Fibroblast of skin of abdomen (primary cell): ENCODE measurements around the gene PTBP3.
"Not testable (repeated sequence)": the region's sequence is repeated elsewhere in the genome, so short reads cannot be mapped to it uniquely, and the experiment has no call there.

Experiments used
- DNase-seq: peaks from one replicate; pipeline ENCODE4 v3.0.0-alpha.2; 2013

The PTBP3 gene

GRCh38 chr9:112316258-112316943, 17.0 kb downstream of the PTBP3 start:
- DNase-seq: no peak

GRCh38 chr9:112315331-112316257, 17.8 kb downstream of the PTBP3 start:
- DNase-seq: no peak

- no peak for DNase-seq
These were observed 21.3 kb downstream of the PTBP3 start for GRCh38 chr9:112312139-112312538.

DNA sequence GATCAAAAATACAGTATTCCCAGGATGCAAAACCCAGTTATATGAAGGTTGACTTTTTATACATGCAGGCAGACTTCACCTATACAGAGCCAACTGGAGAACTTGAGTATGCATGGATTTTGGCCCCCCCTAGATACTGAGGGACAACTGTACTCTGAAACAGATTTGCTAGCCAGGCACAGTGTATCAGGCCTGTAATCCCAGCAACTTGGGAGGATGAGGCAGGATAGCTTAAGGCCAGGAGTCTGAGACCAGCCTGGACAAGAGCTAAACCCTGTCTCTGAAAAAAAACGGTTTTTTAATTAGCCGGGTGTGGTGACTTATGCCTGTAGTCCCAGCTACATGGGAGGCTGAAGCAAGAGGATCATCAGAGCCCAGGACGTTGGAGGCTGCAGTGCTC, 21.9 kb downstream of the PTBP3 start:
- no peak for DNase-seq

DNA sequence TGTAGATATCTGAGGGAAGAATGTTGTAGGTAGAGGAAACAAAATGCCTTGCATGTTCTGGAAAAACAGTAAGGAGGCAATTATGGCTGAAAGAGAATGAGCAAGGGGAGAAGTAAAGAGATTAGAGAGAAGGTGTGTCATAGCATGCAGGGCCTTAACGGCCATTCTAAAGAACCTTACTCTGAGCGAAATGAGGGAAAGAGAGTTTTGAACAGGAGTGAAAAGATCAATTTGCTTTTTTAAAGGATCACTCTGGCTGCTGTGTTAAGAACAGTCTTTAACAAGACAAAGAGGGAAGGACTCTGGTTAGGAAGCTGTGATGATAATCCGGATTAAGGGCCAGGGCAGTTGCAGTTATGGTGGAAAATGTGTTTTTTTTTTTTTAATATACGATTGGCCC, 22.6 kb downstream of the PTBP3 start:
- DNase-seq: no peak

GRCh38 chr9:112308588-112308987, 24.8 kb downstream of the PTBP3 start:
- no peak for DNase-seq

DNA sequence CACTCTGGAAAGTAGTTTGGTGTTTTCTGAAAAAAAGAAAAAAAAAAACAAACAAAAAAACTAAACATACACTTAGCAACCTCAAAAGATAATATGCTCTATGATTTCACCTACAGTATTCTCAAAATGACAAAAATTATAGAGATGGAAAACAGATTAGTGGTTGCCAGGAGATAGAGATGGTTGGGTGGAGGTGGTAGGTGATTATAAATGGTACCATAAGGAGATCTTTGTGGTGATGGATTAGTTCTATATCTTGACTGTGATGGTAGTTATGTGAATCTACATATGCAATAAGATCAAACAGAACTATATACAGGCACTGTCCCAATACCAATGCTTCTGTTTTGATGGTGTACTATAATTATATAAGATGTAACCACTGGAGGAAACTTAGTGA, 32.0 kb downstream of the PTBP3 start:
- DNase-seq: no peak

DNA sequence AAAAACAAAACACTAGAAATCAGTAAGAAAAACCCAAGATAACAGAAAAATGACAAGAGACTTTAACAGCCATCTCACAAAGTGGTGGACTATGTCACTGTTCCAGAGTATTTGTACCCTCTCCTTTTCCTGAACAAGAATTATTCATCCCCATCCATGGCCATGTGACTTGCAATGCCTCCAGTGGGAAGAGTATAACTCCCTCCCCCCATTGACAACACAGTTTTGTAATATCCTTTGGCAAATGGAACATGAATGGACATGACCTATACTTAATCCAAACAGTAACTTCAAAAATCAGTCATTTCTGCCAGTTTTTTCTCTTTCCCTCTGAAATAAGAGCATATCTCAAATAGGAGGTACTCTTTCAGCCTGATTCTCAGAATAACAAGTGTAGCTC, 33.9 kb downstream of the PTBP3 start:
- DNase-seq: peak; percentile 26

- no peak for DNase-seq
These were observed 36.5 kb downstream of the PTBP3 start for GRCh38 chr9:112296929-112297328.

DNA sequence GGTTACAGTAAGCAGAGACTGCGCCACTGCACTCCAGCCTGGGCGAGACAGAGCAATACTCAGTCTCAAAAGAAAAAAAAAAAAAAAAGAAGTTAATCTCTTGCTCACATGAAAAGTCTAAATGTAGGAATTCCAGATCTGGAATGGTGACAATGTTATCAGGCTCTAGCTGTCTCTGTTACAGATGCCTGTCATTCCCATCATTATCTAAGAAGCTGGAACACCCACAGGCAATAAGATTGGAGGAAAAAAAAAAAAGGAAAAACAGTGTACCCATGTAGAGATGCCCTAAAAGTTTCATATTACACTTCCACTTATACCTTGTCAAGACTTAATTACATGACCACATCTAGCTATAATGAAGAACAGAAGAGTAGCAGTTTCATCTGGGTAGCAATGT, 38.2 kb downstream of the PTBP3 start:
- DNase-seq: no peak

- no peak for DNase-seq
These were observed 45.4 kb downstream of the PTBP3 start for GRCh38 chr9:112288029-112288428.

- no peak for DNase-seq
These were observed 46.5 kb downstream of the PTBP3 start for GRCh38 chr9:112286926-112287325.

DNA sequence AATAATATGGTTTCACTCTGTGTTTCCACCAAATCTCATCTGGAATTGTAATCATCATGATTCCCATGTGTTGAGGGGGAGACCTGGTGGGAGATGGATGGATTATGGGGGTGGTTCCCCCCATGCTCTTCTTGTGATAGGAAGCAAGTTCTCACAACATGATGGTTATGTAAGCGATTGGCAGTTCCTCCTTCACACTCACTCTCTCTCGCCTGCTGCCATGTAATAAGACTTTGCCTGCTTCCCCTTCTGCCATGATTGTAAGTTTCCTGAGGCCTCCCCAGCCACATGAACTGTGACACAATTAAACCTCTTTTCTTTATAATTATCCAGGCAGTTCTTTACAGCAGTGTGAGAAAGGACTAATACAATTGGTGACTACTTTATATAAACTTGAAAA, 48.4 kb downstream of the PTBP3 start:
- no peak for DNase-seq

DNA sequence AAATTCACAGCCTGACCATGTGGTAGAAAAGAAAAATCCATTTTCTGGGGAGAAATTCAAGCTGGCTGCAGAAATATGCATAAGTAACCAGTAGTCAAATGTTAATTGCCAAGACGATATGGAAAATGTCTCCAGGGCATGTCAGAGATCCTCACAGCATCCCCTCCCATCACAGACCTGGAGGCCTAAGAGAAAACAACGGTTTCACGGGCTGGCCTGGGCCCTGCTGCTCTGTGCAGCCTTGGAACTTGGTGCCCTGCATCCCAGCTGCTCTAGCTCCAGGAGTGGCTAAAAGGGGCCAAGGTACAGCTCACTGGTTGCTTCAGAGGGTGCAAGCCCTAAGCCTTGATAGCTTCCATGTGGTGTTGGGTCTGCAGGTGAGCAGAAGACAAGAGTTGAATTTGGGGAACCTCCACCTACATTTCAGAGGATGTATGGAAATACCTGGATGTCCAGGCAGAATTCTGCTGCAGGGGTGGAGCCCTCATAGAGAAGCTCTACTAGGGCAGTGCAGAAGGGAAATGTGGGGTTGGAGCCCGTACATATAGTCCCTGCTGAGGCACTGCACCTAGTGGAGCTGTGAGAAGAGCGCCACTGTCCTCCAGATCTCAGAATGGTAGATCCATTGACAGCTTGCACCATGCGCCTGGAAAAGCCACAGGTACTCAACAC, 49.7 kb downstream of the PTBP3 start:
- DNase-seq: no peak

DNA sequence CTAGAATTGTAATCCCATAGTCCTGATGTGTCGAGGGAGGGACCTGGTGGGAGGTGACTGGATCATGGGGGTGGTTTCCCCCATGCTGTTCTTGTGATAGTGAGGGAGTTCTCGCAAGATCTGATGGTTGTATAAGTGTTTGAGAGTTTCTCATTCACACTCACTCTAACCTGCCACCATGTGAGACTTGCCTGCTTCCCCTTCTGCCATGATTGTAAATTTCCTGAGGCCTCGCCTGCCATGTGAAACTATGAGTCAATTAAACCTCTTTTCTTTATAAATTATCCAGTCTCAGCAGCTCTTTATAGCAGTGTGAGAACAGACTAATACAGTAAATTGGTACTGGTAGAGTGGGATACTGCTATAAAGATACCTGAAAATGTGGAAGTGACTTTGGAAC, 50.6 kb downstream of the PTBP3 start:
- DNase-seq: not testable (repeated sequence)

GRCh38 chr9:112280904-112281303, 52.5 kb downstream of the PTBP3 start:
- no peak for DNase-seq

DNA sequence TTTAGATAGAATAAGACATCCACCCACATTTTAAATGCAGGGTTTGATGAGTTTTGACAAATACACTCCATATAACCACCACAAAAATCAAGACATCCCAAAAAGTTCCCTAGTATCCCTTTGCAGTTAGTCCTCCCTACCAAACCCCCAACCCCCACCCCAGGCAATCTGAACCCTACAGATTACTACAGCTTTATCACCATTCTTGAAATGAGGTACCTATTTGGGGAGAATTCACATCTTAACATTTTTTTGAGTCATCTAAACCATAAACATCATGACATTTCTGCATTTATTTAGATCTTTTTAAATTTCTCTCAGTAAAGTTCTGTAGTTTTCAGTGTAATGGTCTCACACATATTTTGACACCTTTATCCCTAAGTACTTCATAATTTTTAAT, 53.9 kb downstream of the PTBP3 start:
- no peak for DNase-seq

GRCh38 chr9:112278152-112278551, 55.3 kb downstream of the PTBP3 start:
- no peak for DNase-seq

GRCh38 chr9:112274600-112274999, 58.8 kb downstream of the PTBP3 start:
- no peak for DNase-seq

- no peak for DNase-seq
These were observed 59.5 kb downstream of the PTBP3 start for GRCh38 chr9:112273876-112274275.

DNA sequence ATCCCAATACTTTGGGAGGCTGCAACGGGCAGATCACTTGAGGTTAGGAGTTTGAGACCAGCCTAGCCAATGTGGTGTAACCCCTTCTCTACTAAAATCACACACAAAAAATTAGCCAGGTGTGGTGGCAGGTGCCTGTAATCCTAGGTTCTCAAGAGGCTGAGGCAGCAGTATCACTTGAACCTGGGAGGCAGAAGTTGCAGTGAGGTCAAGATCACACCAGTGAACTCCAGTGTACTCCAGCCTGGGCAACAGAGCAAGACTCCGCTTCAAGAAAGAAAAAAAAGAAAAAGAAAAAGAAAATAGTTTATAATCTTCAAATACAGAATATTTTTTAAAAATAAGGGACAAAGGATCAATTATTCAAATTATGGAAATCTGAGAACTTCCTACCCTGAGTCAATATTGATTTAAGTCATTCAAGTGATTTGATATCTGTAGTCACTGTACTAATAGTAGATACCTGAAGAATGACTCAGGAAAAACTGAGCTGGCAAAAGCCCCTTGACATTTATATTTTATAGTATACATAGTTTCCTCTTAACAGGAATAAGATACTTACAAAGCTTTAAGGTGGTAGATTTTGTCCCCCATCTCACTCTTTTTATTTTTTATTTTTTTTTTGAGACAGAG, 61.8 kb downstream of the PTBP3 start:
- no peak for DNase-seq

- no peak for DNase-seq
These were observed 65.0 kb downstream of the PTBP3 start for GRCh38 chr9:112268413-112268812.

DNA sequence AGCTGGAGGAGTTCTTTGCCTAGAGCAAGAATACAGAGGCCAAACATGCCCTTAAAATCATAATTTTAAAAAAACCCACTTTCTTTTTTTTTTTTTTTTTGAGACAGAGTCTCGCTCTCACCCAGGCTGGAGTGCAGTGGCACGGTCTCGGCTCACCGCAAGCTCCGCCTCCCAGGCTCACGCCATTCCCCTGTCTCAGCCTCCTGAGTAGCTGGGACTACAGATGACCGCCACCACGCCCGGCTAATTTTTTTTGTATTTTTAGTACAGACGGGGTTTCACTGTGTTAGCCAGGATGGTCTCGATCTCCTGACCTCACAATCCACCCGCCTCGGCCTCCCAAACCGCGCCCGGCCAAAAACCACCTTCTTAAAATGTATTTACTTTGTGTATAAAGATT, 66.3 kb downstream of the PTBP3 start:
- not testable (repeated sequence) for DNase-seq
